ENCODE results near the gene SMAD3.
A peak's percentile ranks its signal among the peaks of the same experiment; 100 is the strongest.

The SMAD3 gene

GRCh38 chr15:67133738-67134066 is 68.3 kb downstream of the SMAD3 start:
- DNase-seq (ENCODE audit: extremely low read depth, low read depth): no peak
- TF ChIP-seq, protein P1, sequence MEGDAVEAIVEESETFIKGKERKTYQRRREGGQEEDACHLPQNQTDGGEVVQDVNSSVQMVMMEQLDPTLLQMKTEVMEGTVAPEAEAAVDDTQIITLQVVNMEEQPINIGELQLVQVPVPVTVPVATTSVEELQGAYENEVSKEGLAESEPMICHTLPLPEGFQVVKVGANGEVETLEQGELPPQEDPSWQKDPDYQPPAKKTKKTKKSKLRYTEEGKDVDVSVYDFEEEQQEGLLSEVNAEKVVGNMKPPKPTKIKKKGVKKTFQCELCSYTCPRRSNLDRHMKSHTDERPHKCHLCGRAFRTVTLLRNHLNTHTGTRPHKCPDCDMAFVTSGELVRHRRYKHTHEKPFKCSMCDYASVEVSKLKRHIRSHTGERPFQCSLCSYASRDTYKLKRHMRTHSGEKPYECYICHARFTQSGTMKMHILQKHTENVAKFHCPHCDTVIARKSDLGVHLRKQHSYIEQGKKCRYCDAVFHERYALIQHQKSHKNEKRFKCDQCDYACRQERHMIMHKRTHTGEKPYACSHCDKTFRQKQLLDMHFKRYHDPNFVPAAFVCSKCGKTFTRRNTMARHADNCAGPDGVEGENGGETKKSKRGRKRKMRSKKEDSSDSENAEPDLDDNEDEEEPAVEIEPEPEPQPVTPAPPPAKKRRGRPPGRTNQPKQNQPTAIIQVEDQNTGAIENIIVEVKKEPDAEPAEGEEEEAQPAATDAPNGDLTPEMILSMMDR (IDR thresholded peaks at IDR 0.05; ENCODE audit: low read depth, low read length): no peak

DNA sequence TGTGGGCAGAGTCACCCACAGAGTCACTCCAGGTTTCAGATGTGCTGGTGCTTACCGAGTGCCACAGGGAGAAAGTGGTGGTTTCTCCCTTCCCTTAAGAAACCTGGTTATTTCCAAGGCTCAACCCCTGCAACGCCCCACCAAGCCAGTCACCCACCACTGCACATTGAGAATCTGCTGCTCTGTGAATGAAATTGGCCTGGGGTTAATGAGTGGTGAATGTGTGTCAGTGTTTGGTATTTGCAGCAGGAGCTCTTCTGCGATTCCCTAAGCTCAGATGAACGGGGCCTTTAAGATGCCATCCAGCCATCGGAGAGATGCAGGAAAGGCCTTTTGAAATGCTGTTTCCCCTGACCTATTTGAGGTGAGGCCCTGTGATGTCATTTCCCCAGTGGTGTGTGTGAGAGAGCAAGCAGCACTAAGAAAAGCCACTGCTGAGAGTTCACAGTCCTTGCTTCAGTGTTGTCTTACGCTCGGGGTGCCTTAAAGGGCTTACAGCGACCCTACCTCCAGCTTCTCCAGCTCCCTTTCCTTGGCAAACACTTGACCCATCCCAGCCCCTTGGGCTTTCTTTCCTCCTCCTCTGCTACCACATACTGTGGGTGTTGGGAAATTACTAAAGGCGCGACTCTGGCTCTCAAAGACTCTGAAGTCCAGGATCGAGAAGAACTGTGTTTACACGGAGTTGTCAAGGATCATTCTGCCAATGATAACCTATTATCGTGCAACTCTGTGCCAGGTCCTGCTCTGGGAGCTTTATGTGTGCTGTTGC is 68.9 kb downstream of the SMAD3 start:
- TF ChIP-seq, protein P1 (IDR thresholded peaks at IDR 0.05; ENCODE audit: low read depth, low read length): no peak
- DNase-seq (ENCODE audit: extremely low read depth, low read depth): no peak

GRCh38 chr15:67134871-67135492 is 69.6 kb downstream of the SMAD3 start:
- no peak for DNase-seq (ENCODE audit: extremely low read depth, low read depth)
- TF ChIP-seq, protein P1 (IDR thresholded peaks at IDR 0.05; ENCODE audit: low read depth, low read length): no peak

DNA sequence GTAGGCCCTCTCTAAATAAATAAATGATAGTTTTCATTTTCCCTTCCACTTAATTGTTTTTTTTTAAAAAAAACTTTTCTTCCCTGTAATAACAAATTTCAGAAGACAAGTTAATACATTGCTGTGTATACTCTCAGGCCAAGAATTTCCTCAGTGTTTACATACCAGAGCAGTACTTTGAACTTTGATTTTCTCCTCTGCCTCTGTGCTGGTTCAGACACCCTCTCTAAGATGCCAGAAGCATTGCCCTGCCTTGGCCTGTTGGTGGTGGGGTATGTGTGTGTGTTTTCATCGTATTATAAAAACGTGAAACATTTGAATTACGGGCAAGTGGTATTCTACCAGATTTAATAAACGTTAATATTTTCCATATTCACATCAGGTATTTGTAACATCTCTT is 70.1 kb downstream of the SMAD3 start:
- DNase-seq (ENCODE audit: extremely low read depth, low read depth): peak; percentile 75
- TF ChIP-seq, protein P1 (IDR thresholded peaks at IDR 0.05; ENCODE audit: low read depth, low read length): peak; percentile 37

GRCh38 chr15:67136802-67137201 is 71.4 kb downstream of the SMAD3 start:
- TF ChIP-seq, protein P1 (IDR thresholded peaks at IDR 0.05; ENCODE audit: low read depth, low read length): no peak
- DNase-seq (ENCODE audit: extremely low read depth, low read depth): no peak

GRCh38 chr15:67137319-67137718 is 71.9 kb downstream of the SMAD3 start:
- DNase-seq (ENCODE audit: extremely low read depth, low read depth): no peak
- TF ChIP-seq, protein P1 (IDR thresholded peaks at IDR 0.05; ENCODE audit: low read depth, low read length): no peak

Data from AG09319 (cell line).